HG03575 (cell line): ENCODE data around the gene PDIK1L.
"Not testable (repeated sequence)": the region's sequence is repeated elsewhere in the genome, so short reads cannot be mapped to it uniquely, and the experiment has no call there.

Experiments used
- ATAC-seq: cut with Tn5 transposase; IDR thresholded peaks from one replicate; pipeline ENCODE4 v1.9.1; 2021; ENCODE audit not compliant: unreplicated experiment, insufficient number of reproducible peaks, low FRiP score; ENCODE audit errors: extremely low read depth

Gene PDIK1L

GRCh38 chr1:26084091-26084561, 27.5 kb upstream of the PDIK1L start:
- ATAC-seq, result no peak

DNA sequence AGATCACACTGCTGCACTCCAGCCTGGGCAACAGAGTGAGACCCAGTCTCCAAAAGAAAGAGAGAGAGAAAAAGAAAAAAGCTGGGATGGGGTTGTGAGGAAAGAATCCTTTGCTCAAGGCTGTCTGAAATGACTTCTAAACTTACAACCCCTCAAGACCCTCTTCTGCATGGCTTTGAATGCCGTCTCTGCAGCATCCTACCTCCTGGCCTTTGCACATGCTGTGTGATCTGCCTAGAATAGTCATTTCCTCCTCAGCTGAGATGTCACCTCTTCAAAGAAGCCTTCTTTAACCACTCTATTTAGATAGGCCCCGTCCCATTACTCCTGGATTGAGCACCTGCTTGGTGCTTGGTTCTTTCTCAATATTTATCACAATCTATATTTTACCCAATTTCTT, 26.8 kb upstream of the PDIK1L start:
- ATAC-seq, result no peak

GRCh38 chr1:26089125-26089524, 22.5 kb upstream of the PDIK1L start:
- no peak for ATAC-seq

GRCh38 chr1:26090893-26091292, 20.7 kb upstream of the PDIK1L start:
- no peak for ATAC-seq

GRCh38 chr1:26092422-26092821, 19.2 kb upstream of the PDIK1L start:
- no peak for ATAC-seq

DNA sequence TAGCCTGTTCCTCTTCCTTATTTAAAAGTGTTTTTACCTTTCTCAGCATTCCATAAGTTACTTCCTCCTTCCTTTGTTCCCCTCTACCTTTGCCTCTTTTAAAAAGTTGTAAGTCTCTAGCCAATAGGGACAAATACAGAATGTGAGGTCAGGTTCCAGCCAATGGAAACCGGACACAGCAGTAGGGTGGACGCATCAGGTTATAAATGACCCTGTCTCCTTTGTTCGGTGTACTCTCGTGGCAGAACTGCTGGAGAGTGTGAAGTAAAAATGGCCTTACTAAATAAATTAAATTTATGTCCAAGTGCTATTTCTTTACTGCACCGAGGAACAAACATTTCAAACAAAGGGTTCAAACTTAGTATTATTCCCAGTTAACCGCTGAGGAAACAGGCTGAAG, 18.1 kb upstream of the PDIK1L start:
- ATAC-seq, result not testable (repeated sequence)

DNA sequence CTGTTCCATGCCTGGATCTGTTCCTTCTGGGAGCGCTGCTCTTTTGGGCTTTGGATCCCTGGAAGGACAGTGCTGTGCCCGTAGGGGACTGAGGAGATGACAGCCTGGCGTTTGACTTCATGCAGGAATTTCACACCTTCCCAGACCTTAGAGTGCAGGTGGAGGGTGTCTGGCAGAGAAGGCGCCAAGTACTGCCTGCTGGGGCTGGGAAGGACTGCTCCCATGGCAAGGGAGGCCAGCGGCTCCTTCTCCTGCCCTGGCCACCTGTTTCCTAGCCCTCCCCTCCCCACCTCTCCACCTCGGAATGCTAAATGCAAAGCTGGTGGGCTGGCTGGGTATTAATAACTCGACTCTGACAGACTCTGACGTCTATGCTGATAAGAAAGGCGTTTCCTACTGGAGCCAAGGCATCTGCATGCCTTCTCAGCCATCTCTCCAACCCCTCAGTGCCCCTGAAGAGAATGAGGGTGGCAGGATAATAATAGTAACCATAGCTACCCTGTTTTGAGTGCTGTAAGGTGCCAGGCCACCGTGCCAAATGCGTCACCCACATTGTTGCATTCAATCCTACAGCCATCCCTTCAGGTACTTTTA, 17.5 kb upstream of the PDIK1L start:
- ATAC-seq, result no peak

DNA sequence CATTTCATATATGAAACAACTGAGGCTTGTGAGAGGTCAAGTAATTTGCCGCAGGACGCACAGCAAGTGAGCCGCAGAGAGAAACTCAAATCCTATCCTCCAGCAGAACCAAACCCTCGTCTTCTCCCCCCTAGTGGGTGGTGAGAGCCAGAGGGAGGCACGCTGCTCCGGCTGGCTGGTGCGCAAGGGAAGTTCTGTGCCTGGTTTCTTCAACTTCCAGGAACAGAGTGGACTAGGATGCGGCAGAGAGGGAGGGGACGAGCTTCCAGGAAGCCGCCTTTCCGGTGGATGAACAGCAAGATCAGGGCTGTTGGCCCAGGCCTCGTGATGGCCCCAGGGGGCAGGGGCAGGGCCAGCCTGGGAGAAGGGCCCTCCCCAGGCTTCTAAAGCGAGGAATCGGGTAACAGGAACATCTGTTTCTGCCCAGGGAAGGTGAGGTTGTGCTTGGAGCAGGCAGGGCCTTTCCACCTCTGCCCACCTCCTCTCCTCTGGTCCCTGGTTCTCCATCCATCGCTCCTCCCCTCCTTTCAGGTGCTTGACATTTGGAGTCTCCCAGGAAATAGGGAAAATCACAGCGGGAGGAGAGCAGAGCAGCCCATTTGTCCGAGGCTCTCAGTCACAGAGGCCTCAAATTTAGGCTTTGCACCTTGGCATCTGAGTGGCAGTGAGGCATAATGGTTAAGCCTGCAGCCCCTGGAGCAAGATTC, 16.8 kb upstream of the PDIK1L start:
- no peak for ATAC-seq

DNA sequence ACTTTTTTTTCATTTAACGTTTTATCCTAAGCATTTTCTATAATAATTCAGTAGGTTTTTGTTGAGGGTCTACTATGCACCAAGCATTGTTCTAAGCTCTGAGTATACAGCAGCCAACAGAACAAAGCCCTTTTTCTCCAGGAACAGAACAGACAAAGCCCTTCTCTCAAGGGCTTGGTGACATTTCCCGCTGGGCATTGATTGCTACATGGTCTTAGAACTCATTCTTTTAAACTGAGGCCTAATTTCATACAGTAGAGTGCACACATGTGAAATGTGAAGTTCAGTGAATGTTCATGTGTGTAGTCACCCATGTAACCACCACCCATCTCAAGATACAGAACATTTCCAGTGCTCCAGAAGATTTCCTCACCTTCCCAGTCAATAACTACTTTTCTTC, 15.2 kb upstream of the PDIK1L start:
- ATAC-seq, result no peak

DNA sequence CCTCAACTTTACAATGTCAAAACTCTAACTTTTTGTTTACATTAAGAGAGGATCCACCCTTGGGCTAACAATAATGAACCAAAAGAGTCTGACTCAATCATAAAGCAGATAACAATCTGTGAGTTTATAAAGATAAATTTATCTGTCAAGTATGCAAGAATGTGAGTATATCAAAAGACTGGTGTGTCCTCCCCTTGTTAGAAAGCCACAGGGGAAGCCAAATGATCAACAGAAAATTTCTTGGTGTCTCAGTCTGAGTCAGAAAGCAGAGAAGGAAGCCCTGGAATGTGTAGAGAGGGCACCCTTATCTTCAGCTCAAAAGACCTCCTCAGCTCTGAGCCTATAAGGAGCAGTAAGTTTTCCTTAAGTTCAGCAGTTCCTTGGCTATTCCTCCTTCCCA, 13.9 kb upstream of the PDIK1L start:
- no peak for ATAC-seq

DNA sequence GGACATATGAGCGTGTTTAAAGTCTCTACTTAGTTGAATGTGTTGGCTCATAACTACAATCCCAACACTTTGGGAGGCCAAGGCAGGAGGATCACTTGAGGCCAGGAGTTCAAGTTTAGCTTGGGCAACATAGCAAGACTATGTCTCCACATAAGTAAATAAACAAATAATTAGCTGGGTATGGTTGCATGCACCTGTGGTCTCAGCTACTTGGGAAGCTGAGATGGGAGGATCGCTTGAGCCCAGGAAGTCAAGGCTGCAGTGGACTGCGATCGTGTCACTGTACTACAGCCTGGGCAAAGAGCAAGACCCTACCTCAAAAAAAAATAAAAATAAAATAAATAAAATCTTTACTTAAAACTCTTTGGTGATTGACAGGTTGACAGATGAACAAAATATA, 13.0 kb upstream of the PDIK1L start:
- no peak for ATAC-seq

DNA sequence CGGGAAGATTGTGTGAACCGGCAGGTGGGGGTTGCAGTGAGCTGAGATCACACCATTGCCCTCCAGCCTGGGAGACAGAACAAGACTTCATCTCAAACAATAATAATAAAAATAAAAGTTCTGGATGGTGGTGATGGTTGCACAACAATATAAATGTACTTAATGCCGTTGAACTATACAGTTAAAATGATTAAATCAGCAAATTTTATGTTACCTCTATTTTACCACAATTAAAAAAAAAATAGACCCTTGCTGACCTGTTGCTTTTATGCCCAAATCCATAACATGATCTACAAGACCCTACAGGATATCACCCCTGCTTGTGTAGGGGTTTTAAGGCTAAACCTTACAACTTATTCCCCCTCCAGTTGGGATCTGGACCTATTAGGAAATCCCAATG, 11.8 kb upstream of the PDIK1L start:
- ATAC-seq, result no peak

DNA sequence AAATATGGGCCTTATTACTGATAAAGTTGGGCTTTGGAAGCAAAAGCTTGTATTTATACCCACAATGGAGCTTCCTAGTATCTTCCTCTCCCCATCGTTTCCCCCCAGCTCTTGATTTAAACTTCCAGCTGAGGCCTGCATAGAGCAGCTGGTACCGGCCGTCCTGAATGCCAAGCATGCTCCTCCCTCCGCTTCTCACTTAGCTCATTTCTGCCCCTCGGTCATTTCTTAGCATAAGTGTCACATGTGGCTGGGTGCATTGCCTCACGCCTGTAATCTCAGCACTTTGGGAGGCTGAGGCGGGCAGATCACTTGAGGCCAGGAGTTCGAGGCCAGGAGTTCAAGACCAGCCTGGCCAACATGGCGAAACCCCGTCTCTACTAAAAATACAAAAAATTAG, 11.4 kb upstream of the PDIK1L start:
- not testable (repeated sequence) for ATAC-seq

DNA sequence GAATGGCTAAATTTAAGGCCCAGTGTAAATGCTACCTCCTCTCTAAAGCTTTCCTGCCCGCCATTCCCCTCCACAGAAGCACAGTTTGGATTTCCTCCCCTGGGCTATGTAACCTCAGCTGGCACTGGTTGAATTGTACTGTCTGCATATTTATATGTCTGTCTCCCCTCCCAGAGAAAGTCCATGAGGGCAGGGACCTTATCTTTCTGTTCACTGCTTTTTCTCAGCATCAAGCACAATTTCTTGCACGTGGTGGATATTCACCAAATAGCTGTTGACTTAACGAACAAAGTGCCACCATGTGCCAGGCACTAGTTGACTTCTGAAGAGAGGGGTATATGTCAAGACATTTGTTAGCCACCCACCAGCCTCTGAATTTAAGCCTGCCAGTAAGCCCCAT, 9.5 kb upstream of the PDIK1L start:
- no peak for ATAC-seq

- ATAC-seq, result no peak
These were observed 9.1 kb upstream of the PDIK1L start for GRCh38 chr1:26102526-26102925.

- ATAC-seq, result not testable (repeated sequence)
These were observed 6.4 kb upstream of the PDIK1L start for GRCh38 chr1:26105226-26105548.

GRCh38 chr1:26109229-26110164, 2.1 kb upstream of the PDIK1L start:
- no peak for ATAC-seq

DNA sequence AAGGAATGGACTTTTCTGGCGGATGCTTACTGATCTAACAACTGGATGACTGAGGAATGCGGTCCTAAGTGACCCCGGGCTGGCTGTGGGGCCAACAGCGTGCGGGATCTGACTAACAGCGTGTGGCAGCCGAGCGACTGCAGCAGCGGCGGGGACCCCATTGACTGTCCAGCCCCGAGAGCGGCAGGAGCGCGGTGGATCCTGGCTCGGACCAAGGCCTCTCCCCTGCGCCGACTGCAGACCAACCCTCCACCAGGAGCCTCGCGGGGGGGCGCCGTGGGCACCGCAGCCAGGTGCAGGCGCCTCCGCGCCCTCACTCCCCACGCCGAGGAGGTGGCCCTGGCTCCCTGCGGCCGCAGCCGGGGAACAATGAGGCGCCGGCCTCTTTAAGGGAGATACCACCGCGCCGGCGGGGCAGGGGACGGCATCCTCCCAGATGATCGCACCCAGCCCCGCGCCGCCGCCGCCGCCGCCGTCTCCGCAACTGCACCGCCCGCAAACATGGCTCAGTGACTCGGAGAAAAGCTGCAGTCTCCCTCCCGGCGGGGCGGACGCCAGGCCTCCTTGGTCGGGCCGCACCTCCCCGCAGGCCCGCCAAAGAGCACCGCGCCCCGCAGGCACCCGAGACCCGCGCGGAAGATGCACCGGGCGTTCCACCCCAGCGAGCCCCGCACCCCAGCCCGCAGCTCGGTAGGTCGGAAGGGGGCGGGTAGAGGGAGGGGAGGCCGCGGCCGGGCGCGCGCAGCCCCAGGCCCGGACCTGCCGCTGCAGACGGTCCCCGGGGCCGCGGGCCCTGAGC, 694 bp upstream of the PDIK1L start:
- no peak for ATAC-seq

DNA sequence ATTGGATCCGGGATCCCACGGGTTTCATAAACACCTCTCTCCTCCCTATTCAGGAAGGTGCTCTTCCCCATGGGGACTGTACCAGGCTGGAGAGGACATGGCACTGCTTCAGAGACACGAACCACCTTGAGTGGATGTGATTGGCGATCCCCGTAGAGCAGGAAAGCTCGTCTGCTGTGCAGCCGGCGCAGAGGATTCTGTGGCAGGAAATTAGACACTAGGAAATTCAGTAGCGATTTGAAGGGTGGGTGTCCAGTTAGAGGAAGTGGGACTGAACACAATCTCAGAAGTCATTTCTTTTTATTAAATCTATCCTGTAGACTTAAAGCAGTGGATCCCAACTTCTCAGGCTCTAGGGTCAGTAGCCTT, 767 bp downstream of the PDIK1L start:
- ATAC-seq, result no peak
